WTC11 (cell line): ENCODE measurements around the gene NLGN3. TPM values are rescaled to one million over a fixed set of nuclear protein-coding genes. Genes with fewer than 3 reads are reported as not detected.

Experiments
- ATAC-seq: fragments of 200-7000 bp; cut with Tn5 transposase; 2 replicates; pipeline ENCODE4 v1.10.0; 2021; ENCODE audit warnings: mild to moderate bottlenecking, moderate library complexity
- CTCF ChIA-PET: fragments of 300-600 bp; sonication (Branson Sonifier 250); formaldehyde crosslinking; loops from one replicate; lab custom pipeline; 2021; ENCODE audit warnings: antibody characterized with exemption; lab: Charles Lee
- POLR2A ChIA-PET: fragments of 350-600 bp; sonication (Branson Sonifier 250); formaldehyde crosslinking; loops from one replicate; lab custom pipeline; 2021; ENCODE audit warnings: antibody characterized with exemption; lab: Charles Lee
- DNase-seq: peaks from one replicate; pipeline ENCODE4 v3.0.0; 2021; ENCODE audit warnings: low spot score
- H3K27ac Mint-ChIP-seq: 2 replicates; pipeline ENCODE4 v1.8.0; 2021; ENCODE audit warnings: mixed read lengths
- H3K27me3 Mint-ChIP-seq: 2 replicates; pipeline ENCODE4 v1.8.0; 2021; ENCODE audit warnings: low read depth, mild to moderate bottlenecking, moderate library complexity, mixed read lengths
- H3K36me3 Mint-ChIP-seq: 2 replicates; pipeline ENCODE4 v1.8.0; 2021; ENCODE audit warnings: mixed read lengths
- H3K4me1 Mint-ChIP-seq: 2 replicates; pipeline ENCODE4 v1.8.0; 2022; ENCODE audit warnings: mixed read lengths
- H3K4me3 Mint-ChIP-seq: 2 replicates; pipeline ENCODE4 v1.8.0; 2021; ENCODE audit warnings: mild to moderate bottlenecking, moderate library complexity, mixed read lengths
- H3K9me3 Mint-ChIP-seq: 2 replicates; pipeline ENCODE4 v1.8.0; 2021; ENCODE audit warnings: mixed read lengths
- AR ChIP-seq: fragments of 250-450 bp; sonication (Bioruptor Pico); IDR thresholded peaks from 2 replicates; pipeline ENCODE4 v1.9.0; 2021; ENCODE audit warnings: mild to moderate bottlenecking
- CBFB ChIP-seq: sonication (generic); formaldehyde crosslinking; IDR thresholded peaks from 2 replicates; pipeline ENCODE4 v1.8.1; 2022; ENCODE audit warnings: mild to moderate bottlenecking, low read depth, missing genetic modification reagents
- E2F1 ChIP-seq: sonication (generic); formaldehyde crosslinking; IDR thresholded peaks from 2 replicates; pipeline ENCODE4 v1.8.0; 2022; ENCODE audit warnings: mild to moderate bottlenecking, missing genetic modification reagents
- GRHL2 ChIP-seq: fragments of 250-450 bp; sonication (Bioruptor Pico); IDR thresholded peaks from 2 replicates; pipeline ENCODE4 v1.8.0; 2022; ENCODE audit warnings: mild to moderate bottlenecking, moderate library complexity; ENCODE audit not compliant: insufficient replicate concordance, severe bottlenecking
- GTF2I ChIP-seq: fragments of 250-450 bp; sonication (Bioruptor Pico); conservative IDR thresholded peaks from 2 replicates; pipeline ENCODE4 v1.4.0; 2021; ENCODE audit warnings: mild to moderate bottlenecking
- JAZF1 ChIP-seq: fragments of 250-450 bp; sonication (Bioruptor Pico); IDR thresholded peaks from 2 replicates; pipeline ENCODE4 v1.9.0; 2021; ENCODE audit warnings: moderate library complexity, mild to moderate bottlenecking, inconsistent platforms
- JUN ChIP-seq: sonication (generic); formaldehyde crosslinking; IDR thresholded peaks from 2 replicates; pipeline ENCODE4 v1.8.0; 2023; ENCODE audit warnings: mild to moderate bottlenecking, missing genetic modification reagents
- MLX ChIP-seq: sonication (generic); formaldehyde crosslinking; IDR thresholded peaks from 2 replicates; pipeline ENCODE4 v1.8.1; 2023; ENCODE audit warnings: mild to moderate bottlenecking, missing genetic modification reagents, moderate library complexity
- NFATC4 ChIP-seq: fragments of 250-450 bp; sonication (Bioruptor Pico); IDR thresholded peaks from 2 replicates; pipeline ENCODE4 v1.9.0; 2021; ENCODE audit warnings: mild to moderate bottlenecking
- OVOL2 ChIP-seq: fragments of 250-450 bp; sonication (Bioruptor Pico); IDR thresholded peaks from 2 replicates; pipeline ENCODE4 v1.9.0; 2021; ENCODE audit warnings: mild to moderate bottlenecking, borderline replicate concordance
- PREB ChIP-seq: sonication (generic); formaldehyde crosslinking; IDR thresholded peaks from 2 replicates; pipeline ENCODE4 v1.8.1; 2022; ENCODE audit warnings: mild to moderate bottlenecking, missing genetic modification reagents, moderate library complexity, borderline replicate concordance
- RORB ChIP-seq: fragments of 250-450 bp; sonication (Bioruptor Pico); IDR thresholded peaks from 2 replicates; pipeline ENCODE4 v1.9.0; 2021; ENCODE audit warnings: mild to moderate bottlenecking
- SMAD4 ChIP-seq: sonication (generic); formaldehyde crosslinking; IDR thresholded peaks from 2 replicates; pipeline ENCODE4 v1.8.0; 2022; ENCODE audit warnings: mild to moderate bottlenecking, missing genetic modification reagents
- SOX15 ChIP-seq: fragments of 250-450 bp; sonication (Bioruptor Pico); IDR thresholded peaks from 2 replicates; pipeline ENCODE4 v1.9.0; 2021; ENCODE audit warnings: mild to moderate bottlenecking
- TEAD1 ChIP-seq: sonication (generic); formaldehyde crosslinking; IDR thresholded peaks from 2 replicates; pipeline ENCODE4 v1.8.0; 2022; ENCODE audit warnings: mild to moderate bottlenecking, missing genetic modification reagents
- USF1 ChIP-seq: sonication (generic); formaldehyde crosslinking; IDR thresholded peaks from 2 replicates; pipeline ENCODE4 v1.8.0; 2022; ENCODE audit warnings: mild to moderate bottlenecking, missing genetic modification reagents
- USF2 ChIP-seq: sonication (generic); formaldehyde crosslinking; IDR thresholded peaks from 2 replicates; pipeline ENCODE4 v1.8.1; 2023; ENCODE audit warnings: mild to moderate bottlenecking, missing genetic modification reagents, moderate library complexity
- ZNF532 ChIP-seq: fragments of 250-450 bp; sonication (Bioruptor Pico); IDR thresholded peaks from 2 replicates; pipeline ENCODE4 v1.9.0; 2021; ENCODE audit warnings: mild to moderate bottlenecking, borderline replicate concordance
- ZSCAN18 ChIP-seq: fragments of 250-450 bp; sonication (Bioruptor Pico); IDR thresholded peaks from 2 replicates; pipeline ENCODE4 v2.1.2; 2022; ENCODE audit warnings: mild to moderate bottlenecking, moderate library complexity
- total RNA-seq: library from RNA; stranded (reverse); gene quantifications from 3 replicates; pipeline ENCODE4 v1.2.3, GENCODE V29; 2021

NLGN3 gene
- total RNA-seq, 1 experiment from 2014 or later: 10.8 TPM

GRCh38 chrX:71102292-71102691 lies 42.3 kb upstream of the NLGN3 start:
- Mint-ChIP-seq H3K9me3 (no peaks in the 10 kb centered on the region), H3K27me3 (peaks cover 5% of the 10 kb centered on the region), H3K4me1 (peaks cover 62% of the 10 kb centered on the region), H3K4me3 (no peak overlapping the region), H3K36me3 (0 out of 2 replicates have a peak, but pooled peaks cover 3% of the 10 kb centered on the region), H3K27ac (no peak overlapping the region)
- POLR2A ChIA-PET: interaction anchor here (0.6 kb wide), 1 partner anchor 23 kb away, joined by 3 read pairs; no protein-coding TSS in a partner anchor
- DNase-seq (no peak), ATAC-seq (no peak)
- CTCF ChIA-PET: interaction anchor here (0.8 to 1.5 kb wide), 2 partner anchors 10 to 34 kb away, joined by 3 to 4 read pairs; partner anchors contain the start of gene SNX12
- TF ChIP-seq SMAD4 (CRISPR knock-in tag) (no peak), GTF2I (CRISPR knock-in tag) (no peak), ZSCAN18 (CRISPR knock-in tag) (no peak), OVOL2 (no peak), SOX15 (no peak), NFATC4 (CRISPR knock-in tag) (no peak), GRHL2 (CRISPR knock-in tag) (no peak), CBFB (no peak), JAZF1 (CRISPR knock-in tag) (no peak), E2F1 (CRISPR knock-in tag) (no peak), AR (CRISPR knock-in tag) (no peak), RORB (CRISPR knock-in tag) (no peak), TEAD1 (CRISPR knock-in tag) (no peak), USF2 (CRISPR knock-in tag) (no peak), MLX (CRISPR knock-in tag) (no peak)

GRCh38 chrX:71103110-71103983 lies 41.3 kb upstream of the NLGN3 start:
- CTCF ChIA-PET: interaction anchor here (0.9 to 1.5 kb wide), 3 partner anchors 9 to 25 kb away, joined by 3 to 4 read pairs (median 3); partner anchors contain the start of gene MED12
- H3K36me3 Mint-ChIP-seq: 0 out of 2 replicates have a peak, but pooled peaks cover 3% of the 10 kb centered on the region
- H3K27ac Mint-ChIP-seq: peak overlapping the region; percentile 93
- peaks cover 62% of the 10 kb centered on the region for H3K4me1 Mint-ChIP-seq
- no peaks in the 10 kb centered on the region for H3K9me3 Mint-ChIP-seq
- H3K4me3 Mint-ChIP-seq: peak overlapping the region; percentile 66
- POLR2A ChIA-PET: interaction anchor here (0.7 kb wide), 2 partner anchors 15 to 1435 kb away, joined by 3 to 4 read pairs; partner anchors contain the start of gene MED12
- peaks cover 10% of the 10 kb centered on the region for H3K27me3 Mint-ChIP-seq
- ATAC-seq (peak; percentile 71), DNase-seq (peak; percentile 66)
- TF ChIP-seq JUN (CRISPR knock-in tag) (no peak), ZNF532 (CRISPR knock-in tag) (no peak), MLX (CRISPR knock-in tag) (no peak), USF1 (CRISPR knock-in tag) (no peak), PREB (CRISPR knock-in tag) (no peak)
